K562 (cell line): Measurements from ENCODE around the gene DDX23. TPM values are rescaled to one million over a fixed set of nuclear protein-coding genes. Genes with fewer than 3 reads are reported as not detected.

Experiments used
- CBX3 ChIP-seq, 2 experiments: IDR thresholded peaks; 1 replicate in 1 of 2; 2 replicates in 1 of 2; pipeline ENCODE4 v1.6.1; 2012; ENCODE audit warnings: inconsistent platforms in 2 of 2, low read length in 2 of 2, borderline replicate concordance in 1 of 2, control low read depth in 1 of 2
- CHD1 ChIP-seq: fragments of 200-600 bp; sonication (generic); IDR thresholded peaks from one replicate; pipeline ENCODE4 v1.6.1; 2012; ENCODE audit warnings: mild to moderate bottlenecking, moderate library complexity, low read length, inconsistent platforms
- E2F5 ChIP-seq: sonication (generic); formaldehyde crosslinking; IDR thresholded peaks from 2 replicates; pipeline ENCODE4 v1.8.0; 2022; ENCODE audit warnings: mild to moderate bottlenecking, missing genetic modification reagents
- FIP1L1 ChIP-seq: fragments of 200-400 bp; formaldehyde crosslinking; IDR thresholded peaks from 2 replicates; pipeline ENCODE4 v1.6.1; 2018; ENCODE audit warnings: mild to moderate bottlenecking, low read depth, low read length; ENCODE audit not compliant: poor library complexity, severe bottlenecking
- FOXK1 ChIP-seq: sonication (generic); formaldehyde crosslinking; IDR thresholded peaks from 2 replicates; pipeline ENCODE4 v1.8.0; 2022; ENCODE audit warnings: missing genetic modification reagents, mild to moderate bottlenecking, borderline replicate concordance
- GABPB2 ChIP-seq: fragments of 250-450 bp; sonication (Bioruptor Pico); conservative IDR thresholded peaks from 2 replicates; pipeline ENCODE4 v1.5.1; 2021; ENCODE audit warnings: mild to moderate bottlenecking
- L3MBTL2 ChIP-seq: fragments of 450-650 bp; IDR thresholded peaks from 2 replicates; pipeline ENCODE4 v1.6.1; 2016; ENCODE audit warnings: mild to moderate bottlenecking, moderate library complexity
- MTA1 ChIP-seq: fragments of 450-650 bp; IDR thresholded peaks from 2 replicates; pipeline ENCODE4 v1.6.1; 2017; ENCODE audit warnings: borderline replicate concordance
- PHF21A ChIP-seq: fragments of 450-650 bp; IDR thresholded peaks from 2 replicates; pipeline ENCODE4 v1.6.1; 2017; ENCODE audit warnings: low read depth, borderline replicate concordance
- PHF8 ChIP-seq: fragments of 200-600 bp; sonication (generic); IDR thresholded peaks from 2 replicates; pipeline ENCODE4 v1.6.1; 2012; ENCODE audit warnings: mixed run types, mild to moderate bottlenecking, inconsistent platforms, low read length, moderate library complexity, borderline replicate concordance
- PPARD ChIP-seq: fragments of 250-450 bp; sonication (Bioruptor Pico); IDR thresholded peaks from 2 replicates; pipeline ENCODE4 v1.8.0; 2022; ENCODE audit warnings: inconsistent platforms, mild to moderate bottlenecking, moderate library complexity
- PTTG1 ChIP-seq: fragments of 450-650 bp; IDR thresholded peaks from 2 replicates; pipeline ENCODE4 v1.6.1; 2016; ENCODE audit warnings: low read depth, mild to moderate bottlenecking, missing genetic modification characterization, missing compliant biosample characterization
- SIRT6 ChIP-seq: IDR thresholded peaks from one replicate; pipeline ENCODE4 v1.6.1; 2012; ENCODE audit warnings: low read depth, mild to moderate bottlenecking, control low read depth, inconsistent platforms, low read length, moderate library complexity
- TAF15 ChIP-seq: fragments of 200-400 bp; formaldehyde crosslinking; IDR thresholded peaks from 2 replicates; pipeline ENCODE4 v1.6.1; 2017; ENCODE audit warnings: mild to moderate bottlenecking, low read depth, low read length, moderate library complexity
- TARDBP ChIP-seq: fragments of 450-650 bp; IDR thresholded peaks from 2 replicates; pipeline ENCODE4 v1.6.1; 2016
- U2AF1 ChIP-seq: fragments of 200-400 bp; formaldehyde crosslinking; optimal IDR thresholded peaks from 2 replicates; pipeline ENCODE3; 2017; ENCODE audit warnings: mild to moderate bottlenecking, low read depth, low read length, moderate library complexity
- ZC3H4 ChIP-seq: sonication (generic); formaldehyde crosslinking; IDR thresholded peaks from 2 replicates; pipeline ENCODE4 v1.9.0; 2021; ENCODE audit warnings: missing genetic modification reagents, borderline replicate concordance
- ZFX ChIP-seq: sonication (generic); formaldehyde crosslinking; IDR thresholded peaks from 2 replicates; pipeline ENCODE4 v1.8.0; 2022; ENCODE audit warnings: mild to moderate bottlenecking, missing genetic modification reagents, moderate library complexity
- ZKSCAN1 ChIP-seq: fragments of 150-350 bp; IDR thresholded peaks from 2 replicates; pipeline ENCODE4 v1.6.1; 2016; ENCODE audit warnings: low read depth, low read length
- ZNF24 ChIP-seq: fragments of 450-650 bp; IDR thresholded peaks from 2 replicates; pipeline ENCODE4 v1.6.1; 2016
- ZNF408 ChIP-seq: fragments of 250-450 bp; sonication (Bioruptor Pico); IDR thresholded peaks from 2 replicates; pipeline ENCODE4 v1.4.0; 2020; ENCODE audit warnings: low read depth, mild to moderate bottlenecking, moderate library complexity
- ZNF717 ChIP-seq: fragments of 250-450 bp; sonication (Bioruptor Pico); IDR thresholded peaks from 2 replicates; pipeline ENCODE4 v1.5.0; 2021
- polyA plus RNA-seq, 8 experiments: library from polyadenylated mRNA; depleted of rRNA in 4 of 8; stranded (reverse) in 5 of 8; unstranded in 3 of 8; fragments of >200 nt; fragmentation: Nextera tagmentation in 2 of 8; fragmentation: Illumina TruSeq in 1 of 8; extraction: Ambion mirVana in 2 of 8; extraction: Trizol in 1 of 8; gene quantifications; 2 replicates each; pipeline versions ENCODE4 v1.2.1 to v1.2.3, GENCODE V29; 2011 to 2014; ENCODE audit warnings: inconsistent platforms in 1 of 8, missing spikeins in 1 of 8
- total RNA-seq, 7 experiments: library from RNA; depleted of rRNA in 6 of 7; stranded (reverse); fragments of >200 nt in 6 of 7; fragmentation: Illumina TruSeq in 2 of 7; extraction: Trizol in 2 of 7; gene quantifications; 2 replicates each; pipeline versions ENCODE4 v1.2.1 to v1.2.3, GENCODE V29; 2011 to 2021; ENCODE audit warnings: low replicate concordance in 1 of 7
- TF ChIP-seq, protein P1 (sequence below), 3 experiments: fragments of 200-800 bp in 1 of 3; sonication (Bioruptor generic) in 1 of 3; sonication (generic) in 1 of 3; formaldehyde crosslinking in 1 of 3; IDR thresholded peaks; 2 replicates each; pipeline versions ENCODE4 v1.6.1 to v1.8.0; 2016 to 2022; ENCODE audit warnings: mild to moderate bottlenecking in 2 of 3, missing compliant biosample characterization in 2 of 3, missing genetic modification characterization in 2 of 3, missing genetic modification reagents in 1 of 3
- TF ChIP-seq, protein P2 (sequence below): fragments of 450-650 bp; IDR thresholded peaks from 2 replicates; pipeline ENCODE4 v1.6.1; 2016

The DDX23 gene
- total and polyA plus RNA-seq, 9 of the 15 experiments (the other 6 are each of a cell fraction or from before 2014, with no cell fraction given) = 32.4 to 138 (median 104) TPM

- TF ChIP-seq, protein P1, sequence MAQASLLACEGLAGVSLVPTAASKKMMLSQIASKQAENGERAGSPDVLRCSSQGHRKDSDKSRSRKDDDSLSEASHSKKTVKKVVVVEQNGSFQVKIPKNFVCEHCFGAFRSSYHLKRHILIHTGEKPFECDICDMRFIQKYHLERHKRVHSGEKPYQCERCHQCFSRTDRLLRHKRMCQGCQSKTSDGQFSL (CRISPR knock-in tag; IDR thresholded peaks at IDR 0.05) = peak; percentile 52; the same call in 1 of the 2 replicates
- TF ChIP-seq, protein P1 (tag; IDR thresholded peaks at IDR 0.05) = no peak; a peak in 1 of 4 replicates
- no peak for TF ChIP-seq PPARD (CRISPR knock-in tag)
- no peak for TF ChIP-seq ZNF408 (CRISPR knock-in tag)
- TF ChIP-seq E2F5 (CRISPR knock-in tag) = 0 out of 2 replicates have a peak, but pooled peaks have one; percentile 8
- peak; percentile 91 for TF ChIP-seq FIP1L1
- peak; percentile 68; the same call in 1 of the 2 replicates for TF ChIP-seq PHF8
- no peak for TF ChIP-seq PTTG1 (tag)
- no peak for TF ChIP-seq GABPB2 (CRISPR knock-in tag)
- TF ChIP-seq ZNF717 (CRISPR knock-in tag) = no peak
- peak; percentile 69 for TF ChIP-seq ZNF24
- TF ChIP-seq ZFX (CRISPR knock-in tag) = peak; percentile 79
- peak; percentile 53 for TF ChIP-seq L3MBTL2
- TF ChIP-seq ZC3H4 = no peak
- TF ChIP-seq PHF21A = peak; percentile 31; the same call in 1 of the 2 replicates
- no peak for TF ChIP-seq SIRT6
- TF ChIP-seq, protein P2, sequence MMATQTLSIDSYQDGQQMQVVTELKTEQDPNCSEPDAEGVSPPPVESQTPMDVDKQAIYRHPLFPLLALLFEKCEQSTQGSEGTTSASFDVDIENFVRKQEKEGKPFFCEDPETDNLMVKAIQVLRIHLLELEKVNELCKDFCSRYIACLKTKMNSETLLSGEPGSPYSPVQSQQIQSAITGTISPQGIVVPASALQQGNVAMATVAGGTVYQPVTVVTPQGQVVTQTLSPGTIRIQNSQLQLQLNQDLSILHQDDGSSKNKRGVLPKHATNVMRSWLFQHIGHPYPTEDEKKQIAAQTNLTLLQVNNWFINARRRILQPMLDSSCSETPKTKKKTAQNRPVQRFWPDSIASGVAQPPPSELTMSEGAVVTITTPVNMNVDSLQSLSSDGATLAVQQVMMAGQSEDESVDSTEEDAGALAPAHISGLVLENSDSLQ = no peak
- TF ChIP-seq CBX3 (IDR thresholded peaks at IDR 0.05; ENCODE audit: borderline replicate concordance in 1 of 2, low read length in 2 of 2) = 0 out of 3 replicates have a peak, but pooled peaks of 1 of the 2 experiments have one; percentile 13
- no peak for TF ChIP-seq TAF15
- peak; percentile 79; the same call in 1 of the 2 replicates for TF ChIP-seq TARDBP
- peak; percentile 11 for TF ChIP-seq CHD1
- peak; percentile 49 for TF ChIP-seq U2AF1
- no peak for TF ChIP-seq FOXK1 (CRISPR knock-in tag)
- no peak for TF ChIP-seq MTA1
- TF ChIP-seq ZKSCAN1 = peak; percentile 51; the same call in 1 of the 2 replicates
Measured at GRCh38 chr12:48814262-48815125, 37.5 kb downstream of the DDX23 start (continued).
